HG02678 (cell line): Measurements from ENCODE around the gene ST3GAL4.
A peak's percentile ranks its signal among the peaks of the same experiment; 100 is the strongest.

Experiments used
- ATAC-seq: cut with Tn5 transposase; IDR thresholded peaks from one replicate; pipeline ENCODE4 v1.9.1; 2021; ENCODE audit warnings: mild to moderate bottlenecking, moderate library complexity; ENCODE audit not compliant: unreplicated experiment

The ST3GAL4 gene

DNA sequence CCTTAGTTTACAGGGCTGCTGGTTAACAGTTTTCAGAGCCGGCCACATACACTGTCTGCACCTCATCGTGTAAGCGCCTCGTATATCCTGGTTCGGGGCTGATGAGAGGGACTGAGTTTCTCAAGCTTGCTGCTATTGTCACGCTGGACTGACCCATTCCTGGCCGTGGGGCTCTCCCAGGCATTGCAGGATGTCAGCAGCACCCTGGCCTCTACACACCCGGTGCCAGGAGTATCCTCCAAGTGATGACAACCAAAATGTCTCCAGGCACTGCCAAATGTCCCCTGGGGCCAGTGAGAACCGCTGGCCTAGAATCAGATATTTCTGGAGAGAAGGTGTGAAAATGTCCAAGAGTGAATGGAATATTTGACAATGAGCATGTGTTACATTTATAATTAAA, 82.8 kb downstream of the ST3GAL4 start:
- ATAC-seq: no peak

DNA sequence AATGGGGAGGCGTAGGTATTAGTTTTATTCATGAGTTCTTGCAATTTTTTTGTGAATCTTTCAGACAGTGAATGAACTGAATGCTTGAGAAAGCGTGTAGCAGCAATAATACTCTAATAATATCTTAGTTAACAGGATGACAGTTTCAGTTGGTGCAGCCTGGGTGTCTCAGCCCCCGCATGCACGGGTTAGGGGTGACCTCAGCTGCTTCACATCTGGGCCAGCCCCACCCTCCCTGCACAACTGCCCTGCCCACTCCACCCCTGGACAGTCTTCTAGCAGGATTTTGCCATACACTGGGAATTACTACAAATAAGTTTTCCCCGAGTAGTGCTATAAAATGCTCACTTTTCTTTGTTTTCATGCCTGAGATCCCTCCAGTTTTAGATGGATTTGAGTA, 83.2 kb downstream of the ST3GAL4 start:
- ATAC-seq: no peak

DNA sequence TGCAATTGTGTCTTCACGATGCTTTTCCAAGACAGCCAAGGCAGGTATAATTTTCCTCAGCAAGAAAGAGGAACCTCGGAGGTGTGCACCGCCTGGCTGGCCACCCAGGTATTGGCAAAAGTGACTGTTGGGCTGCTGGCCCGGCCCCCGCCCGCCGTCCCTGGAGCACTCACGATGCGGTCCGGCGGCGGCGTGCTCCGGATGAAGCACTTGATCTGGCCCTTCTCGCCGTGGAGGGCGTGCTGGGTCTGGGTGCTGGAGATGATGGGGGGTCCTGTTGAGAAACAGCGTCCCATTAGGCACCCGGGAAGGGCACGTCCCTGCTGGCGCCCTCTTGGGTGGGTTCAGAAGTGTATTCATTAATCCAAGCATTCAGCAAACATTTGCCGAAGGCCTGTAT, 84.8 kb downstream of the ST3GAL4 start:
- ATAC-seq: no peak

DNA sequence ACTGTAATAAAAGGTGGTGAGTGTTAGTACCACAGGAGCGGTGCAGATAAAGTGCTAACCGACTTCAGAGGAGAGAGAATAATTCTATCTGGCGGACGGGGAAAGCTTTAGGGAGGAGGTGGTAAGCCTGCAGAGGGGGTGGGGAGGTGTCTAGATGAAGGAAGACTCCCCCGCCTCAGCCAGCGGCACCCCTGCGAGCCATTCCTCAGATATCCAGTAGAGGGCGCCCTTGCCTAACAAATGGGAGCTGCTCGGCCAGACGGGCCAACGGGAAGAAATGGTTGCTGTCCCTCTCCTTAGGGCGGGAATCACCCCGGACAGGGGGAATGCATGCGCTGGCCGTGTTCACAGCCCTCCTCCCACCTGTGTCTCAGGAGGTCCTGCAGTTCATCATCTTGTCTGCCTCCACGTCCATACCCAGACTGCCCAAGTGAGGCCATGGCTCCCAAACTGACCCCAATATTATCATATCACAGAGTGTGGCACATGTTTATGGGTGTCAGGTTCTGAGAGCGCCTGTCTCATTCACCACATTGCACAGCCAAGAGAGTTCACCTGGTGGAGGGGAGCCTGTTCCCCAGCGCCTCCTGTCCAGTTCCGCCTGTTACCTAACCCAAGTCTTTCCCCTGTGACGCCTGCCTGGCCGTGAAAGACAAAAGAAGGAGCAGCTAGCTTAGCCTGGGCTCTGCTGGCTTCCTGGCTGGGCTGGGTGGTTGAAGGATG, 85.5 kb downstream of the ST3GAL4 start:
- peak; percentile 75 for ATAC-seq

DNA sequence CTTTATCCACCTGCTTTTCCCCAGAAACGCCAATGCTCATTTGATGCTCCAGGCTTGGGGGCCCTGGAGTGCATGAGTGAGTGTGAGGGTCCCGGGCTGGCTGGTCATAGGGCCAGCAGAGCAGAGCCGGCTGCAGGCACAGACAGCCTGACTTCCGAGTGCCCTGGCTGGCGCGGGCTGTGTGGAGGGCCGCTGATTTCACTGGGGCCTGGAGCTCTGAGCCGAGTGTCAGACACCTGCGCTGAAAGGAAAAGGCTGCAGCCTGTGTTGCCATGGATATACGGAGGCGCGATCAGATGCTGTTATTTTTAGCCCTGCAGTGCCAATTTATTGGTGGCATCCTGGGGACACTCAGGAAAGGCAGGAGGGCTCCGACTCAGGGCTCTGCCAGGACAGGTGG, 87.6 kb downstream of the ST3GAL4 start:
- ATAC-seq: no peak

DNA sequence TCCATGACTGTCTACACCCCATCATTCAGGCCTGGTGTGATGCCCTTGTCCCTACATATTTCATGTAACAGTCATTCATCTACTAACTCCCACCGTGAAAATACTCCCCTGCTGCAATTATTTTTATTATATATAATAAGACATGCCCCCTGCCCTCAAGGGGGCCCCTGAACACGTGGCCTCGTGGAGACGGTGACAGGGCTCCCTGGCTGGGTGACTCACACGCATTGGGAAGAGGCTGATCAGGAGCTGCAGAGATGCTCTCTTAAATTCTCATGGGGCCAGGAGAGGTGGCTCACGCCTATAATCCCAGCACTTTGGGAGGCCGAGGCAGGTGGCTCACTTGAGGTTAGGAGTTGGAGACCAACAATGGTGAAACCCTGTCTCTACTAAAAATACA, 88.6 kb downstream of the ST3GAL4 start:
- ATAC-seq: no peak

DNA sequence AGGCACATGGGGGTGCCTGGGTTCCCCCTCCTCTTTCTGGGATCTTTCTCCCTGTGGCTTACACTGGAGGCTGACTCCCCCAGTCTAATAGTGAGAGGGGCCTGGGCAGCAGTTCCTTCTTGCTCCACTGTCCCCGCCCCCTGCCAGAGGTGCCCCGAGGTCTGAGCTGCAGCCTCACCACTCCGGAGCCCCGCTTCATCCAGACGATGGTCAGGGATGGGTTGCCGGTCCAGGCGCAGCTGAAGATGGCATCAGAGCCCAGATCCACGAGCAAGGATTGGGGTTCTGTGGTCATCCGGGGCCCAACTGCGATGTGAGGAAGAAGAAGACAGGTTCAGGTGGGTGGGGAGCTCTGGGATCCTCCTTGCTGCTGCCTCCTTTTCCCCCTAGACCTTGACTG, 91.1 kb downstream of the ST3GAL4 start:
- no peak for ATAC-seq

DNA sequence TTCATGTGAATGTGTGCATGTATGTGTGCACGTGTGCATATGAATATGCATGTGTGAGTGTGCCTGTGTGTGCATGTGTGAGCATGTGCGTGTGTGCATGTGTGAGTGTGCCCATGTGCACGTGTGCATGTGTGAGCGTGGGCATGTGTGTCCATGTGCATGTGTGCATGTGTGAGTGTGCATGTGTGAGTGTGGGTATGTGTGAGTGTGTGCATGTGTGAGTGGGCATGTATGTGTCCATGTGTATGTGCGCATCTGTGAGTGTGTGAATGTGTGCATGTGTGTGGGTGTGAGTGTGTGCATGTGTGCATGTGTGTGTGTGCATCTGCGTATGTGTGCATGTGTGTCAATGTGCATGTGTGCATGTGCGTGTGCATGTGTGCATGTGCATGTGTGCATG, 94.7 kb downstream of the ST3GAL4 start:
- ATAC-seq: no peak

DNA sequence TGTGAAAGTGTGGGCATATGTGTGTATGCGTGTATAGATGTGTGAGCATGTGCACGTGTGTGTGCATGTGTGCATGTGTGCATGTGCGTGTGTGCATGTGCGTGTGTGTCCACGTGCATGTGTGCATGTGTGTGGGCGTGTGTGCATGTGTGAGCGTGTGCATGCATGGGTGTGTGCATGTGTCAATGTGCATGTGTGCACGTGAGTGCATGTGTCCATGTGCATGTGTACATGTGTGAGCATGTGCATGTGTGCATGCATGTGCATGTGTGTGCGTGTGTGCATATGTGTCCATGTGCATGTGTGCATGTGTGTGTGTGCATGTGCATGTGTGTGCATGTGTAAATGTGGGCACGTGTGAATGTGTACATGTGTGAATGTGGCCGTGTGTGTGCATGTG, 95.3 kb downstream of the ST3GAL4 start:
- ATAC-seq: no peak

DNA sequence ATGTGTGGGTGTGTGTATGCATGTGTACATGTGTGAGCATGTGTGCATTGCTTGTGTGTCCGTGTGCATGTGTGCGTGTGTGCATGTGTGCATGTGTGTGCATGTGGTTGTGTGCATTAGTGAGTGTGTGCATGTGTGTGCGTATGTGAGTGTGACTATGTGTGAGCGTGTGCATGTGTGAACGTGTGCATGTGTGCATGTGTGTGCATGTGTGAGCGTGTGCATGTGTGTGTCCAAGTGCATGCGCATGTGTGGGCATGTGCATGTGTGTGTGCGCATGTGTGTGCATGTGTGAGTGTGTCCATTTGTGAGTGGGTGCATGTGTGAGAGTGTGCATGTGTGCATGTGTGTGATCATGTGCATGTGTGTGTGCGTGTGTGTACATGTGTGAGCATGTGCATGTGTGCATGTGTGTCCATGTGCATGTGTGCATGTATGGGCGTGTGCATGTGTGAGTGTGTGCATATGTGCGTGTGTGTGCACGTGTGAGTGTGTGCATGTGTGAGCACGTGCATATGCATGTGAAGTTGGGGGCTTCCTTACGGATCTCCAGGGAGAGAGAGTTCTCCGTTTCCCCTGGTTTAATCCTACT, 95.8 kb downstream of the ST3GAL4 start:
- ATAC-seq: no peak

DNA sequence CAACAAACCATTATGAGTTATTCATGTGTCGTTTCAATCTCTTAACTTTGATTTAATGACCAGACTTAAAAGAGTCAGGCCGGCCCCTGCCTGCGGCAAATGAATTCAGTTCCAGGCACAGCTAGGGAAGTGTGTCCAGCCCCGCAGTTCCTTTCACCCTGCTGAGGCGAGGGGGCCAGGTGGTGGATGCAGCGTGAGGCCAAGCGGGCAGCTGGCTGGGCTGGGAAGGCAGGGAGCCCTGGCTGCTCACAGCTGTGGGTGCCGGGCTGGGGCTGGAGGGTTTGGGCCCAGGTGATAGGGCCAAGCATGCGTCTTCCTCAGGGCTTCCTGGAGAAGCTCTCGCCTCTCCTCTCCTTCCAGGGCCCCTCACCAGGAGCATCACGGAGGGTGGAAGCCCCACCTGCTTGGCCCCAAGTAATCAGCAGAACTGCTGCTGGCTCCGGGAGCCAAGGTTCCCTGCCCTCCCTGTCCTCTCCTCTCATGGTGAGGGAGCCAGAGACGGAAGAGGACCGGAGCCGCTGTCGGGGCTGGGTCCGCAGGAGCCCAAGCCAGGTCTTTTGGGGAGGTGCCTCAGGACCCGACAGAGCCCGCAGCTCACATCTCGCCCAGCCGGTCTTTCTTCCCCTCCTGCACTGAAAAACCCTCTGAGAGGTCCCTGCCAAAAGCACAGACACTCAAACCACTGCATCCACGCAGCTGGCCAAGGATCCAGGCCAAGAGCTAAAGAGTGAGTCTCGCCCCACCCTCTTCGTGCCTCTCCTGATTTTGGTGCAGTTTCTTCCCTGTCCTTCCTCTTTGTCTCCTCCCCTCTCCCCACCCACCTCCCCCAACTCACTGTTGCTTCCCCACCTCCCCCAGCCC, 97.0 kb downstream of the ST3GAL4 start:
- no peak for ATAC-seq

DNA sequence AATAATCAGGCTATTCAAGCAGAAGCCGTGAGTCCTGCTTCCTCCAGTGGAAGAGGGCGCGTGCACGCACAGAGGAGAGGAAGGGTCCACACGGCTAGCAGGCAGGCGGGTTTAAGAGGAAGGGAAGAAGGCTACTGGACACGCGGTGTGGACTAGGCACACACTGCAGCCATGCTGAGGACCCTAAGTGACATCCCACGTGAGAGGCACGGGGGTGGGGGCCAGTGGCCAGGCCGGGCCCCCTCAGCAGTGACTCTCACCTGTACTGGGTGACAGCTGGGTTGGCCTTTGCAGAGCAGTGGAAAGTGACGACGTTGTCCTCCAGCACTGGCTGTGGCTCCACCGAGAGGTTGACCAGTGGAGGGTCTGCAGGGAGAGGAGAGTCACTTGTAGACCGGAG, 100.6 kb downstream of the ST3GAL4 start:
- no peak for ATAC-seq

DNA sequence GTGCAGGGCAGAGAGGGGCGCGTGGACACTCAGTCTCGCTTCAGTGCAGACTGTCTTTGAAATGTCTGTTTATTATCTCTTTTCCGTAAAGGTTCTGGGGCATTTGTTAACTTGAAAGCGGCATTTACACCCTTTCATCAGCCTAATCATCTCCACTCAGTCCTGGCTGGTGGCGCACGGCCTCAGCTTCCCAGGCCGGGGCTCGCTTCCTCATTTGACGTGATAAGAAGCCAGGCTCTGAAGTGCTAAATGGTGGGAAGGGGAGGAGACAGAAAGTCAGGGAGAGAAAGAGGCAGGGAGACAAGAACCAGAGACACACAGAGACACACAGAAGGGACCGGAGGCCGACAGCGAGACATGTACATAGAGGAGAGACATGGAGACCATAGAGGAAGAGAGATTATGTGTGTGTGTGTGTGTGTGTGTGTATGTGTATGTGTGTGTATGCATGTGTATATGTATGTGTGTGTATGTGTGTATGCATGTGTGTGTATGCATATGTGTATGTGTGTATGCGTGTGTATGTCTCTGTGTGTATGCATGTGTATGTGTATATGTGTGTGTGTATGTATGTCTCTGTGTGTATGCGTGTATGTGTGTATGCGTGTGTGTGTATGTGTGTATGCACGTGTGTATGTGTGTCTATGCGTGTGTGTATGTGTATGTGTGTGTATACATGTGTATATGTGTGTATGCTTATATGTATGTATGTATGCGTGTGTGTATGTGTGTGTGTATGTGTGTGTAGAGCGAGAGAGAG, 101.5 kb downstream of the ST3GAL4 start:
- ATAC-seq: no peak

DNA sequence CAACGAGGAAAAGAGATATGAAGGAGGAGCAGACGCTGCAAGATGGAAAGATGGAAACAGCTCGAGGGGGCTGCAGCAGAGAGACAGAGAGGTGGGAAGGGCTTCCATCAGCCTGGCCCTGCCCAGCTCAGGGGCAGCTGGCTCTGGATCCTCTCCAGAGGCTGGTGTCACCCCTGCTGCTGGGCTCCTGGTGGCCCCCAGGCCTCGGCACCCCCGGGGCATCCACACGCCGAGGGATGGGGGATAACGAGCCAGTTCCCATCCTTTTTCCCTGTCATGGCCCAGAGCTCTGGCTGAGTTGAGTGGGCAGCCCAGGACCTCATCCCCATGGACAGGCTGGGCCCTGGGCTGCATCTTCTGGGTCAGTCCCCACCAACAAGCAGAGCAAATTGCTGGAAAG, 102.3 kb downstream of the ST3GAL4 start:
- ATAC-seq: no peak

DNA sequence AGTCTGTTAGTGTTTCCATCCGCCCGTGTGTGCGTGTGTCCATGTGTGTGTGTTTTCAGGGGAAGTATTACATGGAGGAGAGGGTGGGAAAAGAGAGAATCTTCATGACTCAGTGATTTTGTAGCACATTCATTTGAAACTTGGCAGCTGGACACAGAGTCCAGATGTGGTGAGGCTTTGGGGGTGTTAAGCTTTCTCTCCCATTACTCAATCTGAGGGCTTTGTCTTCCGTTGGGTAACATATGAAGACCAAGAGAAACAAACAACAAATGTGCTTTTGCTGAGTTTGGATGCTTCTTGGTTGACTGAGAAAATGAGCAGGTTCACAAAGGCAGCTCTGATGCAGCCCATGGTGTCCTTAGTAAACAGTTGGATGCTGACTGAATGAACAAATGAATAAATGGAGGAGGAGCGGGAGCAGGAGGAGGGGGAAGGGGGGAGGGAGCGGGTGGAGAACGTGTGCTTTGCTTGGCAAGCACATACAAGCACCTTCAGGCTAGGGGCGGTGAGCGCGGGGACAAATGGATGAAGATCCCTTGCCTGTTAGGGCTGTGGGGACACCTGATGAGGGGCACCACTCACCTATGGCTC, 104.3 kb downstream of the ST3GAL4 start:
- ATAC-seq: no peak

DNA sequence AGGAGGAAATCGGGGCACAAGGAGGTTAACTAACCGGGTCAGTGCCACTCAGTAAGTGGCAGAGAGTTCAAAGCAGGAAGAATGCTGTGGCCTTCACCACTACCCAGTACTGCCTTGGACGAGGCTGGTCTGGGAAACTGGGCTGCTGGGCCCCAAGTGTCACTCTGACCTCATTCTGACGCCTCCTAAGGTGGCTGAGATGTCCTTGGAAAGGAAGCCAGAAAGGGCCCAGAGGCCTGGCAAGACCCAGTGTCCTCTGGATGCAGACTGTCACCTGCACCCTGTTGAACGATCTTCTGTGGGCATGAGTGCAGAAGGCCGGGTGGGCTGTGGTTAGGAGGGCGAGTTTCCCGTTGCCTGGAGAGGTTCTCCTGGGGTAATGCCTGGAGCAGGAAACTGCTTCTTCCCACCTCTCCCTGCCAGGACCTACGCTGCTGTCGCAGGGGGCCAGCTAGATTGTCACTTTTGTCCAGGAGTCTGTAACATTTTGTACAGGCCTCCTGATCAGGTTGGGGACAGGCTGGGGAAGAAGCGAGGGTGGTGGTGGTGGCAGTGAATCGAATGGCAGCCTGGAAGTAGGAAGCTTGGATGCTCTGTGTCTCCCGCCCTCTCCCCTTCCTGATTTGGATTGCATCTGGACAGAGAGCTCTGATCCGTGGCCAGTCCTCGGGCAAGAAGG, 105.1 kb downstream of the ST3GAL4 start:
- no peak for ATAC-seq

DNA sequence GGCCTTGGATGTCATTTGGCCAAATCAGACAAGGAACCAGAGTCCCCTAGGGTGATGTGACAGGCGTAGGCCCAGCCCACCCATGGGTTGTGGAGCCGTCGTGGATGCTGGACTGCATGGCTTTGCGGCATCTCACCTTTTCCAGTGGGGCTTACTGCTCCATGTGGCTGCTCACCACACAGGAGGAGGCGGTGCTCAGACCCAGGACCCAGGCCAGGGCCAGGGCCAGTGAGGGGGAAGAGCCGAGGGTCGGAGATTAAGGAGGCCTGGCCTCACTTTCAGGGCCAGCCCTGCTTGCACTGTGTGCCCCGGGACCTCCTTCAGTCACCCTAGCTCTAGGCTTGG, 105.6 kb downstream of the ST3GAL4 start:
- ATAC-seq: no peak

DNA sequence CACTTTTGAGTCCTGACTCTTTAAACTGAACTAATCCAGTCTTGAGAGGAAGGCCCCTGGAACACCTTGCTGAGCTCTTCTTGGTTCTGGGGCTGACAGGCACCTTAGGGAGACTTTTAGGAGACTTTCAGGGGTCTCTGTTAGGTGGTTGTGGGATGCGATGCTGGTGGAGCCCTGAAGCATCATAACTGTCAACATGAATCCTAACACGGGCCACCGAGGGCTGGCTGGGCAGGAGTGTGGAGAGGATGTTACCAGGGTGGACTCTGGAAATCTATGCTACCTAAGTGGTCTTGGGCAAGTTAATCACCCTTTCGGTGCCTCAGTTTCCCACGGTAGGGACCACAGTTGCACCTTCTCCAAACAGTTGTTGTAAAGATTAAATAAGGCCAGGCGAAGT, 106.5 kb downstream of the ST3GAL4 start:
- no peak for ATAC-seq

DNA sequence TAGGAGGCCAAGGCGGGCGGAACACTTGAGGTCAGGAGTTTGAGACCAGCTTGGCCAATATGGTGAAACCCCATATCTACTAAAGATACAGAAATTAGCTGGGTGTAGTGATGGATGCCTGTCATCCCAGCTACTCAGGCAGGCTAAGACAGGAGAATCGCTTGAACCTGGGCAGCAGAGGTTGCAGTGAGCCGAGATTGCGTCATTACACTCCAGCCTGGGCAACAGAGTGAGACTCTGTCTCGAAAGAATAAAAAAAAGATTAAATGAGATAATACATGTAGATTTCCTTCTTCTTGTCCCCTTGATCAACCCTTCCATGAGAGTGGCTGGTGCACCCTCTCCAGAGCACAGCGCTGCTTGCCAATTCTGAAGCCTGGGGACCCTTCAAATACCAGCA, 106.9 kb downstream of the ST3GAL4 start:
- ATAC-seq: no peak
